ENCODE results near the gene PEX6.

- TF ChIP-seq, protein P1, sequence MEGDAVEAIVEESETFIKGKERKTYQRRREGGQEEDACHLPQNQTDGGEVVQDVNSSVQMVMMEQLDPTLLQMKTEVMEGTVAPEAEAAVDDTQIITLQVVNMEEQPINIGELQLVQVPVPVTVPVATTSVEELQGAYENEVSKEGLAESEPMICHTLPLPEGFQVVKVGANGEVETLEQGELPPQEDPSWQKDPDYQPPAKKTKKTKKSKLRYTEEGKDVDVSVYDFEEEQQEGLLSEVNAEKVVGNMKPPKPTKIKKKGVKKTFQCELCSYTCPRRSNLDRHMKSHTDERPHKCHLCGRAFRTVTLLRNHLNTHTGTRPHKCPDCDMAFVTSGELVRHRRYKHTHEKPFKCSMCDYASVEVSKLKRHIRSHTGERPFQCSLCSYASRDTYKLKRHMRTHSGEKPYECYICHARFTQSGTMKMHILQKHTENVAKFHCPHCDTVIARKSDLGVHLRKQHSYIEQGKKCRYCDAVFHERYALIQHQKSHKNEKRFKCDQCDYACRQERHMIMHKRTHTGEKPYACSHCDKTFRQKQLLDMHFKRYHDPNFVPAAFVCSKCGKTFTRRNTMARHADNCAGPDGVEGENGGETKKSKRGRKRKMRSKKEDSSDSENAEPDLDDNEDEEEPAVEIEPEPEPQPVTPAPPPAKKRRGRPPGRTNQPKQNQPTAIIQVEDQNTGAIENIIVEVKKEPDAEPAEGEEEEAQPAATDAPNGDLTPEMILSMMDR (optimal IDR thresholded peaks at IDR 0.05 in 1 of 3, IDR thresholded peaks at IDR 0.05 in 1 of 3, conservative IDR thresholded peaks at IDR 0.05 in 1 of 3; ENCODE audit: extremely low read depth in 1 of 3, insufficient read depth in 2 of 3, low read length in 3 of 3): no peak
- no peak for TF ChIP-seq EZH2 (IDR thresholded peaks at IDR 0.05; ENCODE audit: low read length)
Measured at GRCh38 chr6:42989923-42990322, 10.9 kb upstream of the PEX6 start.

All from keratinocyte (primary cell).